ENCODE measurements around the gene IL15. TPM values are rescaled to one million over a fixed set of nuclear protein-coding genes. Genes with fewer than 3 reads are reported as not detected.
"Not testable (repeated sequence)": the region's sequence is repeated elsewhere in the genome, so short reads cannot be mapped to it uniquely, and the experiment has no call there.

Gene IL15
- total RNA-seq, 2 donors from 2014 or later, result 0.66 to 2.1 TPM

DNA sequence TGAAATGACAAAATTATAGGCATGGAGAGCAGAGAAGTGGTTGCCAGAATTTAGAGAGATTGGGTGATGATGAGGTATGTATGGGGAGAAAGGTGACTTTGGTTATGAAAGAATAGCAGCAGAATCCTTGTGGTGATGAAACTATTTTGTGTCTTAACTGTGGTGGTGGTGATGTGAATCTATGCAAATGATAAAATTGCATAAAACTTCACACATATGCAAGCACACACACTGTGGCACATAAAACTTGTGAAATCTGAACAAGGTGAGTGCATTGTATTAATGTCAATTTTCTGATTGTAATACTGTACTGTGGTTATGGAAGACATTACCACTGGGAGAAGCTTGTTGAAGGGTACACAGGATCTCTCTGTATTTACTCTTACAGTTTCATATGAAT, 91.0 kb downstream of the IL15 start:
- H3K27ac ChIP-seq, result no peak overlapping the region
- H3K27me3 ChIP-seq, result no peaks in the 10 kb centered on the region
- H3K36me3 ChIP-seq (replicated peaks in 1 of 2; ENCODE audit: insufficient read depth in 1 of 2, low read depth in 2 of 2), result no peaks in the 10 kb centered on the region
- ATAC-seq (no peak), DNase-seq (no peak)
- no peak overlapping the region for H3K4me3 ChIP-seq
- H3K4me1 ChIP-seq, result no peaks in the 10 kb centered on the region
- TF ChIP-seq, protein P1, sequence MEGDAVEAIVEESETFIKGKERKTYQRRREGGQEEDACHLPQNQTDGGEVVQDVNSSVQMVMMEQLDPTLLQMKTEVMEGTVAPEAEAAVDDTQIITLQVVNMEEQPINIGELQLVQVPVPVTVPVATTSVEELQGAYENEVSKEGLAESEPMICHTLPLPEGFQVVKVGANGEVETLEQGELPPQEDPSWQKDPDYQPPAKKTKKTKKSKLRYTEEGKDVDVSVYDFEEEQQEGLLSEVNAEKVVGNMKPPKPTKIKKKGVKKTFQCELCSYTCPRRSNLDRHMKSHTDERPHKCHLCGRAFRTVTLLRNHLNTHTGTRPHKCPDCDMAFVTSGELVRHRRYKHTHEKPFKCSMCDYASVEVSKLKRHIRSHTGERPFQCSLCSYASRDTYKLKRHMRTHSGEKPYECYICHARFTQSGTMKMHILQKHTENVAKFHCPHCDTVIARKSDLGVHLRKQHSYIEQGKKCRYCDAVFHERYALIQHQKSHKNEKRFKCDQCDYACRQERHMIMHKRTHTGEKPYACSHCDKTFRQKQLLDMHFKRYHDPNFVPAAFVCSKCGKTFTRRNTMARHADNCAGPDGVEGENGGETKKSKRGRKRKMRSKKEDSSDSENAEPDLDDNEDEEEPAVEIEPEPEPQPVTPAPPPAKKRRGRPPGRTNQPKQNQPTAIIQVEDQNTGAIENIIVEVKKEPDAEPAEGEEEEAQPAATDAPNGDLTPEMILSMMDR (IDR thresholded peaks at IDR 0.05), result no peak
- TF ChIP-seq POLR2A (IDR thresholded peaks at IDR 0.05), result no peak
- intact Hi-C loops (cut with DNase I), result no loop called here
- H3K9me3 ChIP-seq, result no peaks in the 10 kb centered on the region

DNA sequence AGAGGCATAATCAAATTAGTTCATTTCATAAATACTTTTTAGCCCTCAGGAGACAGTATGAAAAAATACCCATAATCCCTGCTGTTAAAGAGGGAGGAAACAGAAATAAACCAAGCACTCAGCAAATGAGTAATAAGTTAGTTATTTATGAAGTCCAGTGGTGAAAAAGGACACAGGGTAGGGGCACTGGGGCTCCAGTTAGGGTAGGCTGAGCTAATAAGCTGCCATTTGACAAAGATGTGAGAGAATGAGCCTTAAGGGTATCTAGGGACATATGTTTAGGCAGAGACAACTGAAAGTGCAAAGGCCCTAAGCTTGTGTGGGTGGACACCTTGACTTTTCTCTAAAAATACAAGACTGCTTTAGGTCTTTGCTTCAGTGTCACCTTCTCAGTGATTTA, 94.4 kb downstream of the IL15 start:
- Histone ChIP-seq H3K4me3 (no peak overlapping the region), H3K4me1 (no peaks in the 10 kb centered on the region), H3K9me3 (no peaks in the 10 kb centered on the region), H3K27me3 (no peaks in the 10 kb centered on the region), H3K36me3 (replicated peaks in 1 of 2; ENCODE audit: insufficient read depth in 1 of 2, low read depth in 2 of 2) (no peaks in the 10 kb centered on the region), H3K27ac (no peak overlapping the region)
- intact Hi-C loops (cut with DNase I), result no loop called here
- ATAC-seq, result no peak
- TF ChIP-seq, protein P1 (IDR thresholded peaks at IDR 0.05), result no peak
- no peak for TF ChIP-seq POLR2A (IDR thresholded peaks at IDR 0.05)
- DNase-seq, result no peak

DNA sequence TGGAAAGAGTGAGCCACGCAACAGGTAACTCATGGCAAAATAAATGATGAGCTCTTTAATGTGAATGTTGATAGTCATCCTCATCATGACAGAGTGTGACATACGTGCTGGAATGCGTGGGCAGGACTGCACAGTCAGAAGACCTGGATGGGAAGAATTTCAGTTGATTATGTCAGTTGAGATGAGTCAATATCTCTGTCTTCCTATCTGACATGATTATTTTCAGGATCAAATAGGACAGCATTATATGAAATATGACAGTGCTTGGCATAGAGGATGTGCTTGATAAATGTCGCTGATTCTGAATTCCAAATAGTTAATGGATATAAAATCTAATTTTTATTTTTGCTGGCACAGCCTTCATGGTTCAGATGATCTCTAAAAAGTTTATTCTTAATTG, 95.1 kb downstream of the IL15 start:
- H3K27ac ChIP-seq, result no peak overlapping the region
- ATAC-seq, result no peak
- TF ChIP-seq, protein P1 (IDR thresholded peaks at IDR 0.05), result no peak
- TF ChIP-seq POLR2A (IDR thresholded peaks at IDR 0.05), result no peak
- intact Hi-C loops (cut with DNase I), result no loop called here
- 89% methylated on average over 4 of the region's 4 CpGs for WGBS, 2 donors
- H3K4me3 ChIP-seq, result no peak overlapping the region
- H3K4me1 ChIP-seq, result no peaks in the 10 kb centered on the region
- H3K9me3 ChIP-seq, result no peaks in the 10 kb centered on the region
- H3K27me3 ChIP-seq, result no peaks in the 10 kb centered on the region
- no peaks in the 10 kb centered on the region for H3K36me3 ChIP-seq (replicated peaks in 1 of 2; ENCODE audit: insufficient read depth in 1 of 2, low read depth in 2 of 2)
- DNase-seq, result no peak

DNA sequence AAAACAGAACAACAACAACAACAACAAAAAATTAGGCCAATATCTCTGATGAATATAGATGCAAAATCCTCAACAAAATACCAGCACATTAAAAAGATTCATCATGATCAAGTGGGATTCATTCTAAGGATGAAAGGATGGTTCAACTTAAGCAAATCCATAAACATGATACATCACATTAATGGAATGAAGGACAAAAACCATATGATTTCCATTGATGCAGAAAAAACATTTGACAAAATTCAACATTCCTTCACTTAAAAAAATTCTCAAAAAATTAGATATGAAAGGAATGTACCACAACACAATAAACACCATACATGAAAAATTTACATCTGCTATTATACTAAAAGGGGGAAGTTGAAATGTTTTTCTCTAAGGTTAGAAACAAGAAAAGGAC, 103.3 kb downstream of the IL15 start:
- no peak for ATAC-seq
- TF ChIP-seq, protein P1 (IDR thresholded peaks at IDR 0.05), result no peak
- no peak for TF ChIP-seq POLR2A (IDR thresholded peaks at IDR 0.05)
- H3K4me3 ChIP-seq, result no peak overlapping the region
- no peaks in the 10 kb centered on the region for H3K36me3 ChIP-seq (replicated peaks in 1 of 2; ENCODE audit: insufficient read depth in 1 of 2, low read depth in 2 of 2)
- no peak for DNase-seq
- no peaks in the 10 kb centered on the region for H3K4me1 ChIP-seq
- no peaks in the 10 kb centered on the region for H3K27me3 ChIP-seq
- H3K27ac ChIP-seq, result no peak overlapping the region
- intact Hi-C loops (cut with DNase I), result no loop called here
- peaks cover 0 to 5% (median 0%) of the 10 kb centered on the region in 3 donors for H3K9me3 ChIP-seq

DNA sequence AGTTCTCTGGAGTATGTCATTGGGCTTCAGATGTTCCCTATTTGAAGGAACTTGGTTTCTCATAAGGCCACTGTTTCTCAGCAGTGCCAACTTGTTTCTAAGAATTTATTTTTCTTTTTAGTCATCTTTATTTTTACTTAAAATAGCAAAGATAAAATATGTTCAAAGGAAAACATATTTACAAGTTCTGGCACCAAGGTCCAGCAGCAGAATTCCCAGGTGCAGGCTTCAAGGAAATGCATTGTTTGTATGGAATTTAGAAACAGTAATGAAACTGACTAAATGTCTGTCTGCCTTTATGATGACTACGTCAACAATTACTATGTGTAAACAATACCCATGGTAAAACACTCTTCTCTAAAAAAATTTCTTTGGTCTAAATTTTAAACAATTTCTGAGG, 109.6 kb downstream of the IL15 start:
- 44 to 59% methylated on average over 1 of the region's 1 CpG for WGBS, 2 donors
- TF ChIP-seq POLR2A (IDR thresholded peaks at IDR 0.05), result no peak
- TF ChIP-seq, protein P1 (IDR thresholded peaks at IDR 0.05), result no peak
- H3K27me3 ChIP-seq, result no peaks in the 10 kb centered on the region

DNA sequence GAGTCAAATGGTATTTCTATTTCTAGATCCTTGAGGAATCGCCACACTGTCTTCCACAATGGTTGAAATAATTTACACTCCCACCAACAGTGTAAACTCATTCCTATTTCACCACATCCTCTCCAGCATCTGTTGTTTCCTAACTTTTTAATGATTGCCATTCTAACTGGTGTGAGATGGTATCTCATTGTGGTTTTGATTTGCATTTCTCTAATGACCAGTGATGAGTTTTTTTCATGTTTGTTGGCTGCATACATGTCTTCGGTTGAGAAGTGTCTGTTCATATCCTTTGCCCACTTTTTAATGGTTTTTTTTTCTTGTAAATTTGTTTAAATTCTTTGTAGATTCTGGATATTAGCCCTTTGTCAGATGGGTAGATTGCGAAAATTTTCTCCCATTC, 115.4 kb downstream of the IL15 start:
- H3K4me1 ChIP-seq; H3K36me3 ChIP-seq (replicated peaks in 1 of 2; ENCODE audit: insufficient read depth in 1 of 2, low read depth in 2 of 2); DNase-seq; ATAC-seq; H3K27ac ChIP-seq; H3K9me3 ChIP-seq; H3K27me3 ChIP-seq; intact Hi-C loops (cut with DNase I); H3K4me3 ChIP-seq: not testable (repeated sequence)
- WGBS, 2 donors, result 61 to 62% methylated on average over 3 of the region's 3 CpGs

More for the DNA sequence above, 109.6 kb downstream of the IL15 start:
- ATAC-seq, result no peak
- H3K4me1 ChIP-seq, result no peaks in the 10 kb centered on the region
- H3K27ac ChIP-seq, result no peak overlapping the region
- no peaks in the 10 kb centered on the region for H3K36me3 ChIP-seq (replicated peaks in 1 of 2; ENCODE audit: insufficient read depth in 1 of 2, low read depth in 2 of 2)
- DNase-seq, result no peak
- H3K9me3 ChIP-seq, result no peaks in the 10 kb centered on the region
- no peak overlapping the region for H3K4me3 ChIP-seq
- intact Hi-C loops (cut with DNase I), result no loop called here
